Keratinocyte (primary cell): ENCODE results near the gene ACSF3. TPM values are rescaled to one million over a fixed set of nuclear protein-coding genes. Genes with fewer than 3 reads are reported as not detected.

ENCODE experiments used
- DNase-seq: peaks from one replicate; pipeline ENCODE4 v3.0.0-alpha.2; 2011; ENCODE audit warnings: low read depth, missing footprints, low spot score
- FAIRE-seq: peaks from 2 replicates; lab custom pipeline; 2011; peaks lifted over from hg19 to GRCh38; lab: Jason Lieb, UNC
- H2AFZ ChIP-seq: 2 replicates; pipeline ENCODE4 v1.6.0; 2012; ENCODE audit warnings: low read length, control low read depth, inconsistent platforms; ENCODE audit not compliant: control insufficient read depth
- H3K27ac ChIP-seq: 2 replicates; pipeline ENCODE4 v1.5.1; 2011; ENCODE audit warnings: low read length; ENCODE audit not compliant: control insufficient read depth, insufficient read depth
- H3K27me3 ChIP-seq: 3 replicates; pipeline ENCODE4 v1.6.0; 2011; ENCODE audit warnings: low read length; ENCODE audit not compliant: control insufficient read depth, insufficient read depth; ENCODE audit errors: extremely low read depth
- H3K36me3 ChIP-seq, 2 experiments: 2 replicates in 1 of 2; 3 replicates in 1 of 2; pipeline ENCODE4 v1.5.1; 2011; ENCODE audit warnings: low read length in 2 of 2, mild to moderate bottlenecking in 1 of 2; ENCODE audit not compliant: control insufficient read depth in 2 of 2, insufficient read depth in 2 of 2; ENCODE audit errors: extremely low read depth in 1 of 2
- H3K4me1 ChIP-seq: 3 replicates; pipeline ENCODE4 v1.5.1; 2011; ENCODE audit warnings: low read length; ENCODE audit not compliant: control insufficient read depth, insufficient read depth; ENCODE audit errors: extremely low read depth
- H3K4me2 ChIP-seq: 3 replicates; pipeline ENCODE4 v1.6.0; 2011; ENCODE audit warnings: low read depth, low read length; ENCODE audit not compliant: control insufficient read depth, insufficient read depth; ENCODE audit errors: extremely low read depth
- H3K4me3 ChIP-seq, 3 experiments: fragments of 200-600 bp in 1 of 3; sonication (generic) in 1 of 3; 2 replicates in 2 of 3; 3 replicates in 1 of 3; pipeline ENCODE4 v1.5.1; 2011 to 2016; ENCODE audit warnings: low read length in 3 of 3, mild to moderate bottlenecking in 3 of 3, control low read depth in 2 of 3, inconsistent platforms in 1 of 3, low read depth in 1 of 3, mixed read lengths in 1 of 3, mixed run types in 1 of 3, moderate library complexity in 1 of 3; ENCODE audit not compliant: control insufficient read depth in 2 of 3, insufficient read depth in 2 of 3; ENCODE audit errors: extremely low read depth in 1 of 3
- H3K79me2 ChIP-seq: 2 replicates; pipeline ENCODE4 v1.6.0; 2012; ENCODE audit warnings: low read length; ENCODE audit not compliant: control insufficient read depth, insufficient read depth
- H3K9ac ChIP-seq: 3 replicates; pipeline ENCODE4 v1.6.0; 2011; ENCODE audit warnings: low read length; ENCODE audit not compliant: control insufficient read depth, insufficient read depth; ENCODE audit errors: extremely low read depth
- H3K9me1 ChIP-seq: 3 replicates; pipeline ENCODE4 v1.6.0; 2011; ENCODE audit warnings: low read length; ENCODE audit not compliant: control insufficient read depth, insufficient read depth; ENCODE audit errors: extremely low read depth
- H3K9me3 ChIP-seq: 2 replicates; pipeline ENCODE4 v1.5.1; 2012; ENCODE audit warnings: low read depth, low read length; ENCODE audit not compliant: control insufficient read depth
- H4K20me1 ChIP-seq: 3 replicates; pipeline ENCODE4 v1.6.0; 2011; ENCODE audit warnings: low read length; ENCODE audit not compliant: control insufficient read depth, insufficient read depth; ENCODE audit errors: extremely low read depth
- CTCF ChIP-seq, 3 experiments: IDR thresholded peaks in 1 of 3; conservative IDR thresholded peaks in 1 of 3; optimal IDR thresholded peaks in 1 of 3; 2 replicates in 2 of 3; 3 replicates in 1 of 3; pipeline versions ENCODE3 to v1.5.1; 2011; ENCODE audit warnings: low read length in 3 of 3, mild to moderate bottlenecking in 3 of 3, moderate library complexity in 2 of 3, control low read depth in 1 of 3, inconsistent platforms in 1 of 3; ENCODE audit not compliant: insufficient read depth in 2 of 3; ENCODE audit errors: extremely low read depth in 1 of 3
- EZH2 ChIP-seq: IDR thresholded peaks from one replicate; pipeline ENCODE4 v1.6.1; 2012; ENCODE audit warnings: inconsistent platforms, mild to moderate bottlenecking, low read length, moderate library complexity
- dilution Hi-C: fragments of 300-500 bp; cut with MboI; formaldehyde crosslinking; loops from one replicate; pipeline ENCODE4 v1.7.0; 2020; ENCODE audit warnings: low sequenced_read_pairs; ENCODE audit not compliant: extremely low pct_ligation_motif_present
- polyA plus RNA-seq, 5 experiments: library from polyadenylated mRNA; depleted of rRNA in 3 of 5; stranded (reverse) in 3 of 5; stranded (forward) in 1 of 5; unstranded in 1 of 5; fragments of >200 nt; gene quantifications; 1 replicate in 1 of 5; 2 replicates in 3 of 5; 3 replicates in 1 of 5; pipeline versions ENCODE4 v1.2.1 to v1.2.3, GENCODE V29; 2011 to 2012; ENCODE audit warnings: missing spikeins in 2 of 5, low read depth in 1 of 5, low replicate concordance in 1 of 5

Gene ACSF3
- polyA plus RNA-seq, 1 donor (not counting 4 experiments of a cell fraction or from before 2014, with no cell fraction given), result 13.4 TPM

GRCh38 chr16:89179148-89179484, 85.5 kb downstream of the ACSF3 start:
- H3K79me2 ChIP-seq, result no peaks in the 10 kb centered on the region
- no peaks in the 10 kb centered on the region for H3K9me3 ChIP-seq
- TF ChIP-seq CTCF (optimal IDR thresholded peaks at IDR 0.05 in 1 of 3, IDR thresholded peaks at IDR 0.05 in 1 of 3, conservative IDR thresholded peaks at IDR 0.05 in 1 of 3; ENCODE audit: extremely low read depth in 1 of 3, insufficient read depth in 2 of 3, low read length in 3 of 3) (no peak), EZH2 (no peak)
- no peak for FAIRE-seq
- no peaks in the 10 kb centered on the region for H4K20me1 ChIP-seq
- H2AFZ ChIP-seq, result no peak overlapping the region
- no peak for DNase-seq
- no peak overlapping the region for H3K27ac ChIP-seq
- peaks cover 2% of the 10 kb centered on the region for H3K4me1 ChIP-seq
- H3K4me2 ChIP-seq, result no peak overlapping the region
- dilution Hi-C loops, result no loop called here
- H3K9ac ChIP-seq, result no peak overlapping the region
- no peaks in the 10 kb centered on the region for H3K9me1 ChIP-seq
- peaks cover 25% of the 10 kb centered on the region for H3K27me3 ChIP-seq
- no peak overlapping the region for H3K4me3 ChIP-seq
- no peaks in the 10 kb centered on the region for H3K36me3 ChIP-seq

- Histone ChIP-seq H3K9me1 (no peaks in the 10 kb centered on the region), H3K9ac (no peak overlapping the region), H3K36me3 (no peaks in the 10 kb centered on the region), H3K4me2 (no peak overlapping the region), H3K27me3 (peaks cover 20% of the 10 kb centered on the region), H3K27ac (no peak overlapping the region), H4K20me1 (no peaks in the 10 kb centered on the region), H3K79me2 (no peaks in the 10 kb centered on the region), H3K4me3 (no peak overlapping the region), H3K9me3 (no peaks in the 10 kb centered on the region), H2AFZ (no peak overlapping the region), H3K4me1 (peaks cover 2% of the 10 kb centered on the region)
- TF ChIP-seq CTCF (optimal IDR thresholded peaks at IDR 0.05 in 1 of 3, IDR thresholded peaks at IDR 0.05 in 1 of 3, conservative IDR thresholded peaks at IDR 0.05 in 1 of 3; ENCODE audit: extremely low read depth in 1 of 3, insufficient read depth in 2 of 3, low read length in 3 of 3), result no peak
- TF ChIP-seq EZH2, result no peak
- DNase-seq (no peak), FAIRE-seq (no peak)
- dilution Hi-C loops, result no loop called here
These were observed 86.1 kb downstream of the ACSF3 start for GRCh38 chr16:89179656-89180315.
